Measurements from ENCODE around the gene STRA6.

The STRA6 gene

DNA sequence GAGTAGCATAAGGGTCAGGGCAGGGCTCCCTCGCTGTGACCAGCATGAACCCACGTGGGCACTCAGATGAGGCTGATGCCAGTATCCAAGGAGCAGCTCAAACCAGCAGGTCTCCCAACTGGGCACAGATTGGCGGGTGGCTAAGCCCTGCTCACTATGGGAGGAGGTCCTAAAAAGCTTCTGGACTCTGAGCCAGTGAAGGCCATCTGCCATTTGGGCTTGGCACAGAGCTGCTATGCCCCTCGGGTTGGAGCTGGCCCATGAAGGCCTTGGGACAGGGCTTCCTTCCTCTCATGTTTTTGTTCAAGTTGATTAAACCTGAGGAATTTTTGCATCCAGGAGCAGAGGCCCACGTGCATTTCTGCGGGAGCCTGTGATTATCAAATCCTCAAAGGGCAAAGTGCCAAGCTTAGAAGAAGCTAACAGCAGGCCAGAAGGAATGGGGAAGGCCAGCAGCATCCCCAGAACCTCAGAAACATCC lies 4.3 kb upstream of the STRA6 start:
- no peak for DNase-seq

DNA sequence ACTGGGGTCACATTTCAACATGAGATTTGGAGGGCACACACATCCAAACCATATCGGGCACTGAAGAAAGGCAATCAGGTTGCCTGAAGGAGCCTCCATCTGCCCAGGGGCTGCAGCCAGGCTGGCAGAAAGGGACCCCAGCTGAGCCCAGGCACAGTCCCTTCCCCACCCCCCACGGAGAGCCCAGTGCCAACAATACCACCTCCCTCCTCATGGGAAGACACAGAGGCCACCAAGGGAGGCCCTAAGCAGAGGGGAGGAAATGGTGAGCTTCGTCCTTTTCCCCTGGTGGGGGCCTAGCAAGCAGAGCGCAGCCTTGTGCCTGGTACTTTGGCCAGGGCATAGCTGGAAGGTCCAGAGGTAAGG lies 3.0 kb upstream of the STRA6 start:
- DNase-seq, result no peak

DNA sequence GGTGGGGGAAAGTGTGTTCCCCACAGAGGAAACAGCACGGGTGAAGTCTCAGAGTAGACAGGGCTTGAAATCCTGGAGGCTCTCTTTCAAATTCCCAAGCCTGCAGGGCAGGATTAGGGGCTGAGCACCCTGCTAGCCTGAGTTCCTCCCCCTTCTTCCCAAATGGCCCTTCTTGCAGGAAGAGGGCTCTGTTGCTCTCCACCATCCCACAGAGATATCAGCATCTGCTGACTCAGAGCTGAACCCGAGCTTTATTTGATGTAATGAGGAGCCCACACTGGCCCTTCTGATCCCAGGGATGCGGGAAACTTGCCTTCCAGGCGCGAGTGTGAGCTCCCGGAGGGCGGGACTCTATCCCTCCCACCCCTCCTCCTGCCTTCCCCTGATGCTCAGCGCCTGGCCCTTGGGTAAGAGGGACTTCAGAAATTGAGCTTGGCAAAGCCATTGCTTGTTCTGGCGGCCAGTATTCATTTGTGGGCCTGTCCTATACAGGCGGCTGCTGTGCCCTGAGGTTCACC lies 1.4 kb upstream of the STRA6 start:
- DNase-seq, result no peak

DNA sequence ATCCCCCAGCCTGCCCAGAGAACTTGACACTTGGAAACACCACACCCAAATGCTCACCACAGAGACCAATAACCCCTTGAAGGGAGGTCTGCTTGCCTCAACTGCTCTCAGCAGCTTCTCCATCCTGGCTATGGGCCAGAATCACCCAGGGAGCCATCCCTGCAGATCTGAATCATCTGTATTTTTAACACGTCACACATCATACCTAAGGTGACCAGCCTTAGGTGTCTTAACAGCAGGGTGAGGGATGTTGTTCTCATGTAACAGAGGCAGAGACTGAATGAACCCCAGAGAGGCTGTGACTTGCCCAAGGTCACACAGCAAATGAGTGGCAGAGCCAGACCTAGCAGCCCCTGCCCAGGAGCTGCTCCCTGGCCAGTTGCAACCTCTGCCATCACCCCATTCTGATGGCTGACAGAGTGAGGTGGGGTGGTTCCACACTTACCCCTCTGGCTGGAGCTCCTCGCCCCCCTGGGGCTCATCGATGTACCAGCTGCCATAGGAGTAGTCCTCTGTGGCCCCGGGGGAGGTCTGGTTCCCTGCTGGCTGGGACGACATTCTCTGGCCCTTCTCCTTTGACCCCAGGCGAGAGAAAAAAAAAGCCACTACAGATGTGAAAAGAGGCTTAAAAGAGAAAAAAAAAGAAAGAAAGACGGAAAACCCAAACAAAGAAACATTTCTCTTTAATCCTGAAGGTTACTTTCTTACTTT lies 722 bp downstream of the STRA6 start:
- DNase-seq, result no peak

DNA sequence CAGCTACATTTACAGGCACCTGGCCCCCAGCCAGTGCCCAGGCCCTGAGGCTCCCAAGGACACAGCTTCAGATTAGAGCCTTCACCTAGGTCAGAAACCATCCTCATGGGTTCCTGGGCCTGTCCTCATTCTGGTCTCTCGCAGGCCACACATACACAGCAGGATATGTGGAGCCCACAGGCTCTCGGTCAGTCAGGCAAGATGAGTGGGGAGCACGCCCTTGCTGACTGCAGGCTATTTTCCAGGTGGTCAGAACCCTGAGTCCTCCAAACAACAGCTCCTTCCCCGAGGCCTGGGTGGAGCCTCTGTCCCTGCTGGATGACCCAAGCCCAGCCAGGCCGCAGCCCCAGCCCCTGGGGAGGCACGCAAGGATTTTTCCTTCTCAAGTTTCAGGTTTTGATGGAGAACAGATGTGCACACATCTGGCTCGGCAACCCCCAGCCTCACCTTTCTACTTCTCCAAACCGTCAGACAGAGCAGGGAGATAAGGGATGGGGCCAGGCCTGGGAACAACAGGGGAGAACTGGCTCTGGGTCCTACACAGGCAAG lies 1.6 kb downstream of the STRA6 start:
- no peak for DNase-seq

DNA sequence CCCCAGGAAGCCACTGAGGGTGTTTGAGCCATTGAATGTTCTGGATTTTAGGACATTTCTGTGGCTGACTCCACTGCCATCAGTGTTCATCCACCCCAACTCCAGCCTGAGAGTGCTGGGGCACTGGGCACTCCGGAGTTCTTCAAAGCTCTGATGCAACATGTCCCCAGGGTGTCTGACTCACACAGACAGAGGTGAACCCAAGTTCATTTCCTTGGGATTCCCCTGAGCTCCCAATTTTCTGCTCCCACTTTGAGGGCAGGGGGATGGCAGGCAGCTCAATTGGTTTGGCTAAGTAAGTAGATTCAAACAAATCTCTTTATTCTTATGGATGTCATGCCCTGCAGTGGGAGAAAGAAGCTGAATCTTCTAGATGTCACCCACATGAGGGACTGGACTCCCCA lies 2.2 kb downstream of the STRA6 start:
- DNase-seq, result no peak

DNA sequence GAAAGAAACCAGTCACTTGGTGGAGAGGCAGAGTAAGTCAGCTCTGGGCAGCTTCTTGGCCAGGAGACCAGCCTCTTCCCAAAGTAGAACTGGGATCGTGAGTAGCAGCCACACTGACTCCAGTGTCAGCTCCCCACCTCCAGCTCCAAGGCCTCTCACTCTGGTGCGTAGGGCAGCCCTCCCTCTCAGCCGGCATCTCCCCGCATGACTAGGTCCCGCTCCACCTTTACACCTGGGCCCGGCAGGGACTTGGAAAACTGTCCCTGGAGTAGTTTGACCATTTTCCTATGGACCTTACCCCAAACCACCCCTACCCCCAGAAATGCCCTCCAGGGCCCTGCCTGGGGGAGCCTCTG lies 3.3 kb downstream of the STRA6 start:
- no peak for DNase-seq

DNA sequence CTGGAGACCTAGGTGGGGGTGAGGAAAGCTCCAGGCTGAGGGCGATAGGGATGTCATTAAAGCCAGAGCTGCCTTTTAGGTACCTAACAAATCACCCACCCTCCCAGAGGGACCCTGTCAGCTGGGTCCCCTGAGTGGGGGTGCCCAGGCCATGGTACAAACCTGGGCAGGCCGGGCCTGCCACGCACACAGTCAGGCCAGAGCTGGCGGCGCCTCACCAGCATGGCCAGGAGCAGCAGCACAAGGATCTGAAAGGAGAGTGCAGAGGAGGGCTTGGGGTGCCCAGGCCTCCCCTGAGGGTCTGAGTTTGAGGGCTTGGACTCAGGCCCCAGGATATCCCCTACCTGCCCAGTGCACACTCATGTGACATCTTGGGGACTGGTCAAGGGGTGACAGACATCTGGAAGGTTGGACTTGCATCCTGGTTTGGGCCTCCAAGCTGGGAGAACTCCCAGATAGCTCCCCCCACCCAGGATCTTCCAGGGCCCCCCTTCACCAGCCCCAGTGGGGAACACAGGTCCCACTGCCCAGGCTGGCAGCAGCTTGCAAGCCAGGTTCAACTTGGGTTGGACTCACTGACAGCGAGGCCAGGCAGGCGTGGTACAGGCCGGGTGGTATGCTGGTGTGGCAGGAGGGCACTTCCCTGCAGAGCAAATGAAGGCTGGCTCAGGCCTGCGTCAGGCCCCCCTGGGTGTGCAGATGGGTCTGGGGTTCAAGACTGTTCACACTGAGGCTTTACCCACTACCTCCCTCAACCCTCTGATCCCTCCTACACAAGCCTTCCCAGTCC lies 5.2 kb downstream of the STRA6 start:
- no peak for DNase-seq

DNA sequence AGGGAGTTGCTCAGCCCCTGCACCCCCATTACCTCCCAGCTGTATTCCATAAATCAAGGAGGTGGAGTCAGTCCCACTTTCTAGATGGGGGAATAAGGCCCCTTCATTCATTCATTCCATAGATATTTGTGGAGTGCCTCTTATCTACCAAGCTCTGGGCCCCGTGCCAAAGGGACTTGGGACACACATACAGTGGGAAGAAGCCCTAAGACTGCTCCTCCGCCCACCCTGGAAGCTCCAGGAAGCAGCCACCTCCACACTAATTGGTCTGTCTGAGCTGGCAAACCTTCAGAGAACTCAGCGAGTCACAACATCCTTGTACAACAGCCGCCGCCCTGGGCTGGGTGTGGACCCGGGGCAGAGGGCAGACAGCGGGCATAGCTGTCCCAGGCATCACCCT lies 6.4 kb downstream of the STRA6 start:
- no peak for DNase-seq

DNA sequence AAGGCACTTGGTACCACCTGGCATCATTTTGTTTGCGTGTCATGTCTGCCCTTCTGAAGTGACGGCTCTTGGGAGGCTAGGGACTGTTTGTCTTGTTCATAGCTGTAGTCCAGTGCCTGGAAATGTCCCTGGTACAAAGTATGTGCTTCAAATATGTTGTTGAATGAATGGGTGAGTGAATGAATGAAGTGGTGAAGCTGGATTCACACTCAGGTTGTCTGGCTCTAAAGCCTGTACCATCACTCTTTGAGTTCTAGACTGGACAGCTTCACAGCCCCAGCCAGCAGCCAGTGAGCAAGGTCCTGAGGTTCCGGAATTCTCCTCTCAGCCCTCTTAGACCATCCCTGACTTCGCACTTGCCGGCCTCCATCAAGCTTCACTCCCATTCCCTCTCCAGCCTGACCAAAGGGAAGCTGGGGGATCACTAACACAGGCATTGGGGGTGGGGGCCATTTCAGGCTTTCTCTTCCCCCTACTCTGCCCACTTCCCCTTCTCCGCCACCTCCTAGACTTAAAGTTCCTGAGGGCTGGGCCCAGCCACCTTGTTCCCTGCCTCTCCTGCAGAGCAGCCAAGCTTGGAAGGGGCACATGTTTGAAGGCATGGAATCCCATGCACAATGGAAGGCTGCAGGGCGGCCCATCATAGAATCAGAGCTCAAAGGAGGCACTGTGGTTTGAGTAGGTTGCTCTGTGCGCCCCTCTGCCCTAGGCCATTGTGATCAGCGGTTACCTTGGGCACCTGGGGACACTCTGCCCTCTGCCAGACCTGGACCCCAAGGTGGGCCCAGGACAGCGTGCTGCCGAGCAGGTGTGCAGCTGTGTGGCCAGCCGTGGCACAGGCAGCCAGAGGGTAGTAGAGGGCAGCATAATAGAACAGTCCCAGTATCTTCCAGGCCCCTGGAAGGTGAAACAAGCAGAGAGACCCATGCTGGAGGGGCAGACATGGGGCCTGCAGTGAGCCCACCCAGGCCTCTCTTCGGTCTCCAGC lies 7.7 kb downstream of the STRA6 start:
- no peak for DNase-seq

DNA sequence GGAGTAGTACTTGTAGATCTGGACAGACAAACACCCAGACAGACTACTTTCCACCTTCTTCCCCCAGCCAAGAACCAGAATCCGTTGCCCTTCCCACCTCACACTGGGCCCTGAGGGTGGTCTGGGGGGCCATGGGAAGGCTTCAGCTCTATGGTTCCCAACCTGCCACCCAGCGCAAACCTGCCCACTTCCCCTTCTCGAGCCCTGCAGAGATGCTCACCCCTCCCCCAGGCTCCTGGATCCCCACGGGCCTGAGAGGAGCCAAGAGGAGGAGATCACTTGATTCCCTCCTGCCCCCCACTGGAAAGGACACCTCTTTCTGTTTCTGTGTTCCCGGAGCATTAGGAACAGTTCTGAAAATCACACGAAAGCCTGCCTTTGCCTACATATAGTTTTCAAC lies 8.7 kb downstream of the STRA6 start:
- no peak for DNase-seq

DNA sequence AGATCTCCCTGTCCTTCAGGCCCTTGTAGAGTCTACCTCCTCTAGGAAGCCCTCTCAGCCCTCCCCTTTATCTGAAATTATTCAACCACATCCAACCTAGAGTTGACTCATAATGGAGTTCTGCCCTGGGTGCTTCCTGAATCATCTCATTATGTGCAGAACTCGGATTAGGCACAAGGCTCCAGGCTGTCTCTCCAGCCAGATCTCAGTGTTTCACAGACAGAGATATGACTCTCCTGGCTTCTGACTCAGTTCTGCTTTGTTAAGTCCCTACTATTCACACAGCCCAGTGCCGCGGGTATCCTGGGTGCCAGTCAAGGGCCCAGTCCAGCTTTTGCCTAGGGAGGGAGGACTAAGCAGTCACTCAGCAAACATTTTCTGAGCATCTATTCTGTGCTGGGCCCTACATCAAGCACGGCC lies 9.3 kb downstream of the STRA6 start:
- no peak for DNase-seq

DNA sequence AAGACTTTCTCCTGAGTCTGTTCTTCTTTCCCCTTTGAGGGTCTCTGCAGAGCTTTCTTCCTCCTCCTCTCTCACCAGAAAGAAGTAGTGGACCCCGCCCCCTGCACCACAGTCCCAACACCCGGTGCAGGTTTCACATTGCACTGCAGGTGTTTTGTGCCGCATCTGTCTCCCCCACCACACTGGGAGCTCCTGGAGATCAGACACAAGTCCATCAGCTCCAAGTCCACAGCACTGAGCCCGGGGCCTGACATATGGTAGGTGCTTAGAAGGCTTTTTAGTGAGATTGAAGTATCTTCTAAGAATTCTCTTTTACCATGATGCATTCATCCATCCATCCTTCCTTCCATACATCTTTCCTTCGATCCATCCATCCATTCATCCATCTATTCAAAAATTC lies 9.8 kb downstream of the STRA6 start:
- no peak for DNase-seq

DNA sequence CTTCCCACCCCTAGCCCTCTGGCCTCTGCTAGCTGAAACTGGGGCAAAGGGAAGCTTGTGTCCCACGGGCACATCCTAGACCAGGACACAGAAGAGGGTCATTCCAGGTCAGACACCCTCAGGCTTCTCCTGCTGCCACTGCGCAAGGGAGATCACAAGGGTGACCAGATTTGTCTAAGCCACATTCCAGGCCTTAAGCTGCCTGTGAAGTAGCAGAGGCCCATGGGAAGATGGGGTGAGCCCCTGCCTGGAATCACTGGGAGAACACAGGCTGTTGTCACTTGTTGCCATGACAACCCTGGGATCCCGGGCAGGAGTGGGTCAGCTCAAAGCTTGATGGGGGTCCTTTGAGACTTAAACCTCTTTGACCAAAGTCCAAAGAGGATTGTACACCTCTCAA lies 10.8 kb downstream of the STRA6 start:
- no peak for DNase-seq

DNA sequence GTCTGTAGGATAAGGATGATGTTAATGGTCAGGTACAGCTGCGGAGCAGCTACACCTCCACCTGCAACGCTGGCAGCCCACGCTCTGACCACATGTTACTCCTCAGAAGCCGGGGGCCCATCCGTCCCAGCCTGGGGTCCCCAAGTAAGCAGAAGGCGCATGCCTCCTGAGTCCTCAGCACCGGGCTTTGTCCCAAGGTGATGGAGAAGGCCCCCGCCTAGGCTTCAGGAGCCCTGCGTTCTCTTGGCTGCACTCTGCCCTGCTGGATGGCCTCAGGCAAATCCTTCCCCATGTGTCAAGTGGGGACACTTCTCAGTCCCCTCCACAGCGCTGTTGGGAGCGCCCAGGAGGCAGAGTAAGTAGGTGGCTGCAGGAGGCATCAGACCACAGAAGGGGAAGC lies 14.4 kb downstream of the STRA6 start:
- DNase-seq, result no peak

DNA sequence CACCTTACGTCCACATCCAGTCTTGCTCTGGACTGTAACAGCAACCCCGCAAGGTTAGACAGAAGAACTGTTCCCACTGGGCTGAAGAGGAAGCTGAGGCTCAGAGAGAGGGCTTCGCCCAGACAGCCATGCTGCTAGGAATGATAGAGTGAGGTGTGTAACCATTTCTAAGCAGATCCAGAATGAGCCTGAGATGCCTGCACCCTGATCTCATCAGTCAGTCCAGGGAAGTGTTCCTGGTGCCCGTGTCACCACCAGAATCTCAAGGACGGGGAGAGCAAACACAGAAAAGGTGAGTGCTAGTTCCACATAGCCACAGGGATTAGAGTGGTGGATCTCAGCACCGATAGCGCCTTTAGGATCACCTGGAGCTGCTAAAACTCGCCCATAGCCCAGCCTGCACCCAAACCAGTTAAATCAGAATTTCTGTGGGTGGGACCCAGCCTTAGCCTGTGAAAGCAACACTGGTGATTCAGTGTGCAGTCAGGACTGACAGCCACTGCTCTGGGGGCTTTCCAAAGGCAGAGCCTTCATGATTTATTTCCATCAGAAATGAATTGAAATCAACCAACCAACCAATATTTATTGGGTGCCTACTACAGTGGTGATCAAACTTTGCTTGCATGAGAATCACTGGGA lies 16.8 kb downstream of the STRA6 start:
- no peak for DNase-seq

DNA sequence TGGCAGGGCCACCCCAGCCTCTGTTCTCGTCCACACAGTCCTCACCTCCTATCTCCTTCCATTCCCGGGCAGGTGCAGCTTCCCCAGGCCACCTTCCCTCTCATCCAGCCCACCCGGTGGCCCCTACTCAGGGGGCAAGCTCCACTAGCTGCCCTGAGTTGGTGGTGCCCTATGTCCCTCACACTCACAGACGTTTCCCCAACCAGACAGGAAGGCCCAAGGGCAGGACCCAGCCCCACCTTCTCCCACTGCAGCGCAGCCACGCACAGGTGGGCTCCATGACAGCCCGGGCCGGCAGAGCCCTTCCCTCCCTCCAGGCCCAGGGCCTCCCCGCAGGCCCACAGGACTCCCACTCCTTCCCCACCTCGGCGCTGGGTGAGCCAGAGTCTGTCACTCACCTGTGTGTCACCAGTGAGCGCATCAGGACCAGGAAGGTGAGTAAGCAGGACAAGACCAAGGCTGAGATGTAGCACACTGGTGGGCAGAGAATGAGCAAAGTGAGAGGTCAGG lies 17.9 kb downstream of the STRA6 start:
- DNase-seq, result no peak

DNA sequence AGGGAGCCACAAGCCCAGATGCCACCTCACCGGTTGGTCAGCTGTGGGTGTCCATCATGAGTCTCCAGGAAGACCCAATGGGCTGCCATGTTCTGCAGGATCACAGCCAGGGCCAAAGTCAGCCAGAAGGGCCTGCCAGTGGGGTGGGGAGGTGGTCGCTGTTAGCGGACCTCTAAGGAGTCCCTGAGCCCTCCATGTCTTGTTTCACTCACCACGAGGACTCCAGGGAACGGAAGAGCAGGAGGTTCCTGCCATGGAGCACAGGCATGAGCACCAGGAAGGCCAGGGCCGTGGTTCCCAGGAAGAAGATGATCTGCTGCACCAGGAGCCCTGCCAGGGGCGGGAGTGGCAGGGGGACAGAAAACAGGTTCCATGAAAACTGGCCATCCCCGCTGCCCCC lies 20.5 kb downstream of the STRA6 start:
- DNase-seq, result no peak

DNA sequence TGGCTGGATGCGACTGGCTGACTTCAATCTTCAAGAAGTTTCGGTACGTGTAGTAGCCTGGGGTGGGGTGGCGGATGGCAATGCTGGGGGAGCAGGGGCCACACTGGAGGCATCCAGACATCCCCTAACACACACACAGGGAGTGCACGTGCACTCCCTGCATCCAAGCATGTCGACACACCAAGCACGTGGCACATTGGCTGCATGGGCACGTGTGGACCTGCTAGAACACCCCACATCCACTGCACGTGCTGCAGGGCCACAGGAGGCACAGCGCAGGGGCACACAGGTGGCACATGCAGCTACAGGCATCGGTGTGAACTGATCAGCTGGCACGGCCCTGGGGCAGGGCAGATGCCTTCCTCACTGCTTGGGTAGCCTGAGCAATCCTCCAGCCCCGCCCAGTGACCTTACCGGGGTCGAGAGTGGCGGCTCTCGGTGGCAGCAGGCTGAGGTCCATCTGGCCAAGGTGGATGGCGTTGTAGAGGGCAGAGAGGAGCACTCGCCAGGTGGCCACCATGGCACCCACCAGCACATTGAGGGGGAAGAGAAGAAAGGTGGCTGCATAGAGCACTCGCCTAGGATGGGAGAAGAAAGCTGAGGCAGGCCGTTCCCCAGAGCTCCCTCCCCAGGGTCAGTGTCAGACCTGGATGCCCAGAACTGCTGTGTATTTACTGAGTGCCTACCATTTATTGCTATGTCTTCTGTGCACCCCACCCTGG lies 21.5 kb downstream of the STRA6 start:
- no peak for DNase-seq

DNA sequence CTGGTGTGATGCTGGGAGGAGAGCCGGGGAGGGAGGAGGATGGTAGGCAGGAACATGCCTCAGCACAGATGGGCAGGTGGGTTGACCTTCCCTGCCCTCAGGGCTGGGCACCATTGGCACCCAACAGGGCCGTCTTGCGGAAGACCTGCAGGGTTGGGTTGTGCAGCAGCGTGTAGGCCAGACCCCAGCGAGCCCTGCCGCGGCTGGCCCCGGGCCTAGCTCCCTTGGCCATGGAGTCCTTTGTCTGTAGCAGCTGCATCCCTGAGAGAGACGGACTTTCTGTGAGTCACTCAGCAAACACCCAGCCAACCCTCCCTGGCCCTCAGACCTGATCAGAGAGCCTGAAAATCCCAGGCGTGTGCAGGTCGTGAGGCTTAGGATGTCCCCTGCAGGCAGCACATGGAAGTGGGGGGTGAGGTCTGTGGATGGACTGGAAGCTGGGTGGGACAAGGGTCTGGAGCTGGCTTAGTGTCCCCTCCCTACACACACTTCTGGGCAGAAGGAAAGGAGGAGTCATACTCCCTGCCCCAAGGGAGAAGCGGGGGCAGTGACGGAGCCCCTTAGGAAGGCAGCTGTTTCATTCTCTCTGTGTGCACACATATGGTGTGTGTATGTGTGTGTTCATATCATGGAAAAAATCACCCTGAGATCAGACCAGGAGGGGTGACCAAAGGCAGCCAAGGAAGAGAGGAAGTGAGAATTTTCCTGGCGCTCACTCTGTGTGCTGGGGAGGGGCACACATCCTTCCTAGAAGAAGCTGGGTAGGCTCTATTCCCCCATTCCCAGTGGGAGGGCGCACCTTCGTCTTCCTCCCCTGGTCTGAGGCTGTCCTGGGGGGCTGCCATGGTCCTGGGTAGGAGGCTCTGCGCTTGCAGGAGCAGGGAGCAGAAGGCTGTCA lies 22.4 kb downstream of the STRA6 start:
- DNase-seq, result no peak

Data from activated effector memory CD4-positive, alpha-beta T cell treated with Interleukin-2 at 50 U/mL for 16 hours (primary cell).